GM19193 (cell line): ENCODE results near the gene LMF2.
A peak's percentile ranks its signal among the peaks of the same experiment; 100 is the strongest.

Source experiments
- POLR2A ChIP-seq: IDR thresholded peaks from 4 replicates; pipeline ENCODE4 v1.6.1; 2011; ENCODE audit not compliant: insufficient read depth, insufficient read length; ENCODE audit errors: extremely low read depth

LMF2 gene

GRCh38 chr22:50527921-50528681 is 20.6 kb upstream of the LMF2 start:
- TF ChIP-seq POLR2A, result no peak

- peak; percentile 70 for TF ChIP-seq POLR2A
Measured at GRCh38 chr22:50526834-50527801, 19.6 kb upstream of the LMF2 start.

- peak; percentile 47 for TF ChIP-seq POLR2A
Measured at GRCh38 chr22:50526108-50526833, 18.8 kb upstream of the LMF2 start.

GRCh38 chr22:50525858-50526107 is 18.3 kb upstream of the LMF2 start:
- TF ChIP-seq POLR2A, result no peak

GRCh38 chr22:50525104-50525857 is 17.8 kb upstream of the LMF2 start, which contains the start of gene SCO2:
TSS of gene SCO2 (minus strand) at chr22:50525598. CDS start at chr22:50524411, 1,187 bp downstream.
- TF ChIP-seq POLR2A, result peak; percentile 82

GRCh38 chr22:50524676-50525103 is 17.2 kb upstream of the LMF2 start:
- TF ChIP-seq POLR2A, result no peak

GRCh38 chr22:50523806-50524675 is 16.5 kb upstream of the LMF2 start:
- no peak for TF ChIP-seq POLR2A

- TF ChIP-seq POLR2A, result no peak
Measured at GRCh38 chr22:50523458-50523805, 15.9 kb upstream of the LMF2 start.

- peak; percentile 45 for TF ChIP-seq POLR2A
Measured at GRCh38 chr22:50522806-50523438, 15.4 kb upstream of the LMF2 start.

- TF ChIP-seq POLR2A, result no peak
Measured at GRCh38 chr22:50522208-50522805, 14.8 kb upstream of the LMF2 start.

- TF ChIP-seq POLR2A, result no peak
Measured at GRCh38 chr22:50521710-50522109, 14.2 kb upstream of the LMF2 start.

GRCh38 chr22:50520826-50521453 is 13.4 kb upstream of the LMF2 start:
- no peak for TF ChIP-seq POLR2A
